NCI-H2171 treated with DMSO at 0.1 percent for 48 hours (cell line): Measurements from ENCODE around the gene MORC3.

ENCODE experiments used
- DNase-seq: peaks from one replicate; lab custom pipeline; 2025; lab: John Stamatoyannopoulos, UW

The MORC3 gene

GRCh38 chr21:36423771-36424433, 103.9 kb downstream of the MORC3 start:
- DNase-seq = no peak

DNA sequence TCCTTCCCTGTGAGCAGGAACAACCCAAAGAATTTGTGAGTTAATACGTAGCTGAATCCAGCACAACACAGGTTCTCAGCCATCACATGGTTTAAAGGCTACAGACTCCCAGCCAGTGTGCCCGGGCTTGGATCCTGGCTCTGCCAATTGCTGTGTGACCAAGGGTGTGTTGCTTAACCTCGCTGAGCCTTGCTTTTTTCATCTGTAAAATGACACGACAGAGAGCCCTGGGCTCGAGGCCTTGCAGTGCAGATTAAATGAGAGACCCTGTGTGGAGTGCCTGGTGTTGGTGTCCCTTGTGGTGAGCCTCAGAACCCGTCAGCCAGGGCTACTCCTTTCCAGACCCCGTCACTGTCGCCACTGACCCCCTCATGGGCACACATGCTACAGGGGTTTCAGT, 104.6 kb downstream of the MORC3 start:
- no peak for DNase-seq

DNA sequence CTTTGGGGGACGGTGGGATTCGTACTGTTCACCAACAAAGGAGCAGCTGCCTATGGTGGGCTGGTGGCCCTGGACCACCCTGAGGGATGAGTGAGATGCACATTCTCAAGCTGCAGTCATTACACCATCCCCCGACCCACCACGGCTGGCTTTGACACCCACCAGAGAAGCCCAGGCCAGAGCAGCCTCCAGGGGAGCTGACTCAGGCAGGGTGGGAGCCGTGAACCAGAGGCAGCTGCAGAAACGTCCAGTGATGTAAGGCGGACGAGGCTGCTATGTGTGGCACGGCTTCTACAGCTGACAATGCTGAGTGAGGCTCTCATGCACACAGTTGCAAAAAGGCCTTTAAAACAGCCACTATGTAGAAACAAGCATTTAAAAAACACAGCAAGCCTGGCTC, 105.3 kb downstream of the MORC3 start:
- DNase-seq = no peak
